Tibial artery (tissue), 4 donors: ENCODE measurements around the gene WNT4.

Experiments
- DNase-seq, 2 donors: peaks; one replicate each; pipeline ENCODE4 v3.0.0-alpha.2; 2019
- H3K27ac ChIP-seq, 2 donors: fragments of 200-600 bp; sonication (generic) in 1 of 2; 1 replicate in 1 of 2; 2 replicates in 1 of 2; pipeline ENCODE4 v1.5.1; 2018 to 2019; ENCODE audit warnings: mild to moderate bottlenecking in 1 of 2
- H3K27me3 ChIP-seq, 2 donors: fragments of 200-600 bp; sonication (generic) in 1 of 2; one replicate each; pipeline versions ENCODE4 v1.5.1 to v1.6.0; 2016 to 2019
- H3K36me3 ChIP-seq, 3 donors: fragments of 200-600 bp; sonication (generic) in 2 of 3; one replicate each; pipeline ENCODE4 v1.5.1; 2016 to 2019; ENCODE audit warnings: mild to moderate bottlenecking in 2 of 3
- H3K4me1 ChIP-seq, 4 donors: fragments of 200-600 bp; sonication (generic) in 2 of 4; 1 replicate in 3 of 4; 2 replicates in 1 of 4; pipeline ENCODE4 v1.5.1; 2016 to 2019
- H3K4me3 ChIP-seq, 2 donors: fragments of 200-600 bp; sonication (generic) in 1 of 2; 1 replicate in 1 of 2; 2 replicates in 1 of 2; pipeline ENCODE4 v1.5.1; 2018 to 2019; ENCODE audit warnings: mild to moderate bottlenecking in 2 of 2
- H3K9me3 ChIP-seq, 3 donors: fragments of 200-600 bp; sonication (generic) in 1 of 3; one replicate each; pipeline ENCODE4 v1.5.1; 2016 to 2019
- CTCF ChIP-seq, 2 experiments: fragments of 200-600 bp in 1 of 2; fragments of 450-650 bp in 1 of 2; IDR thresholded peaks; one replicate each; pipeline ENCODE4 v1.5.1; 2017 to 2019; ENCODE audit warnings: antibody characterized with exemption in 2 of 2, mild to moderate bottlenecking in 1 of 2, moderate library complexity in 1 of 2
- intact Hi-C: fragments of 100-400 bp; cut with DNase I; formaldehyde crosslinking; loops from one replicate; pipeline ENCODE4 v1.15.0; 2023; ENCODE audit warnings: low total_unique reads

WNT4 gene

GRCh38 chr1:22132517-22133235 lies 10.2 kb downstream of the WNT4 start:
- H3K4me1 ChIP-seq, result peaks cover 0 to 11% (median 10%) of the 10 kb centered on the region in 4 donors
- intact Hi-C loops, result no loop called here
- no peak overlapping the region for H3K4me3 ChIP-seq
- no peak for DNase-seq
- H3K27me3 ChIP-seq, result peaks cover 0 to 27% of the 10 kb centered on the region in 2 donors
- no peaks in the 10 kb centered on the region for H3K36me3 ChIP-seq
- H3K9me3 ChIP-seq, result no peaks in the 10 kb centered on the region
- no peak overlapping the region for H3K27ac ChIP-seq
- TF ChIP-seq CTCF (IDR thresholded peaks at IDR 0.05), result no peak

GRCh38 chr1:22131875-22132486 lies 10.9 kb downstream of the WNT4 start:
- no peak overlapping the region for H3K4me3 ChIP-seq
- peaks cover 0 to 27% of the 10 kb centered on the region in 2 donors for H3K27me3 ChIP-seq
- H3K4me1 ChIP-seq, result peaks cover 0 to 11% (median 10%) of the 10 kb centered on the region in 4 donors
- H3K9me3 ChIP-seq, result no peaks in the 10 kb centered on the region
- no peaks in the 10 kb centered on the region for H3K36me3 ChIP-seq
- no peak for DNase-seq
- intact Hi-C loops, result no loop called here
- no peak overlapping the region for H3K27ac ChIP-seq
- peak; percentile 27 to 38 for TF ChIP-seq CTCF (IDR thresholded peaks at IDR 0.05)

GRCh38 chr1:22131062-22131461 lies 11.8 kb downstream of the WNT4 start:
- Histone ChIP-seq H3K4me3 (no peak overlapping the region), H3K4me1 (peaks cover 0 to 11% (median 10%) of the 10 kb centered on the region in 4 donors), H3K36me3 (no peaks in the 10 kb centered on the region), H3K9me3 (no peaks in the 10 kb centered on the region), H3K27ac (no peak overlapping the region), H3K27me3 (peaks cover 0 to 20% of the 10 kb centered on the region in 2 donors)
- intact Hi-C loops, result no loop called here
- TF ChIP-seq CTCF (IDR thresholded peaks at IDR 0.05), result no peak
- no peak for DNase-seq

- H3K36me3 ChIP-seq, result no peaks in the 10 kb centered on the region
- intact Hi-C loops, result no loop called here
- H3K9me3 ChIP-seq, result no peaks in the 10 kb centered on the region
- peaks cover 0 to 11% (median 10%) of the 10 kb centered on the region in 4 donors for H3K4me1 ChIP-seq
- no peak for DNase-seq
- TF ChIP-seq CTCF (IDR thresholded peaks at IDR 0.05), result no peak
- peaks cover 0 to 9% of the 10 kb centered on the region in 2 donors for H3K27me3 ChIP-seq
- H3K27ac ChIP-seq, result no peak overlapping the region
- no peak overlapping the region for H3K4me3 ChIP-seq
These were observed 13.3 kb downstream of the WNT4 start for GRCh38 chr1:22129501-22130117.

GRCh38 chr1:22128392-22128791 lies 14.5 kb downstream of the WNT4 start:
- Histone ChIP-seq H3K9me3 (no peaks in the 10 kb centered on the region), H3K27me3 (peaks cover 0 to 7% of the 10 kb centered on the region in 2 donors), H3K4me3 (no peak overlapping the region), H3K27ac (no peak overlapping the region), H3K36me3 (no peaks in the 10 kb centered on the region), H3K4me1 (peaks cover 0 to 11% (median 10%) of the 10 kb centered on the region in 4 donors)
- no peak for TF ChIP-seq CTCF (IDR thresholded peaks at IDR 0.05)
- DNase-seq, result no peak
- intact Hi-C loops, result no loop called here
